Measurements from ENCODE around the gene HNRNPR.

- TF ChIP-seq CTCF (IDR thresholded peaks at IDR 0.05) (no peak), POLR2A (IDR thresholded peaks at IDR 0.05) (no peak), POLR2AphosphoS5 (IDR thresholded peaks at IDR 0.05) (no peak)
Observed at GRCh38 chr1:23339632-23340031, 4.5 kb downstream of the HNRNPR start.

Measured in breast epithelium (tissue), 3 donors.